ENCODE data around the gene KIF3A.

Gene KIF3A

DNA sequence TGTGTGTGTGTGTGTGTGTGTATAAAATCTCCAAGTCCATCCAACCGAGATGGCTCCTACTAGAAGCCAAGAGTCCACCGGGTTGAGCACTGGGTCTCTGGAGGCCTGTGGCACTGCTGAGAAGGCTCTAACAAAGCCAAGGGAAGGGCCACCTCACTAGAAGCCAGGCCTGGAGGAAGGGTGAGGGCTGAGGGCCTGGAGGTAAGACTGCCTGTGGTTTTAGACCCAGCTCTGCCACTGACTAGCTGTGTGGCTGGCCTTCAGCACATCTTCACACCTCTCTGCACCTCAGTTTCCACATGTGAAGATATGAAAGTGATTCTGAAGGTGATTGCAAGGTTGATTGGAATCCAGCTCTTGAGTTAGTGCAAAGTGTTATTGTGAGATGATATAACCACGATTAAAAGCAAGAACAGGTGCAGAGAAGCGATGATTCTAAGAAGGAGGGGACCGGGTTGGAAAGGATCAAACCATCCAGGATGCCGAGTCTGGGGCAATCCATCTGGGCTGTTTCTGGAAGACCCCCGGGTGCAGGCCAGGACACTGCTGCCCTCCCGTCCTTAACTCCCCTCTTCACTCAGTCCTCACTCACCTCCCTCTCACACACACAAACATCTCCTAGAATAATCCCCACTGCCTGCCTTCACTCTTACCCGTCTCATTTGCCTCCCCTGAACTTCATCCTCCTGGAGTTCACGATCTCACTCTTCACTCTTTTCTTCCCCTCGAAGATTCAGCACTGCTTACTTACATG lies 61.2 kb downstream of the KIF3A start:
- no peak for DNase-seq

DNA sequence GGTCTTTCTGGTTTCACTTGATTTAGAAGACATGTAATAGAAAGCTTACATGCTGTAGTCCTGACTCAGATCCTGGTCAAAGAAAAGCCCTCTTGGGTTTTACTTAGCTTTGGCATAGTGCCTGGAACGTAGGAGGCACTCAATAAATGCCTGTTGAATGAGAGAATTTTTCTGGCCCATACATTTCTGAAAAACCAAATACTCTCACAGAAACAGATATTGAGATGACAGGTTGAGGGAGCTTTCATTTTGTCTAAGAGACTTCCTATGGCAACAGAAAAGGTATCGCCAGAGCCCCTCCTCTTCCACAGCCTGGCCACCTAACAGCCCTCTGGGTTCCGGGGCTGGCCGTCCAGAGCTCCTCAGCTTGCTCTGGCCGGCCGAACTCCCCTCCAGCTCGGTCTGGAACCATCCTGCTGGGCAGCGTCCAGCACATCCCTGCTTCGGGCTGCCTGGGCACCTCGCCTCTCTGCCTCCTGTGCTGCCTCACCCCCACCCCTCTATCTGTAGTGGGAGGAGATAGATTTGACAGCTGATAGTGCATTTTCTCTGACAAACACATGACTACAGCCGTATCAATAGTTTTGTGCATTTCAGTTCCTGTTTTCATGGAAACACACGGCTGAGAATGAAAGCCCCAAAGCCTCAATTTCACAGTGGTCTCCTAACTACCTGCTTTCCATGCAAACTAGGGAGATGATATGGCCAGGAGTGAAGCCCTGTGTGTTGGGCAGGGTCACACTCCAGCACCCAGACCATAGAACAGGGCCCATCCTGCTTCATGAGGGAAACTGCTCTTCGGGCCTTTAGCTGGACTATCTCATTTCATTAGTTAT lies 62.5 kb downstream of the KIF3A start:
- no peak for DNase-seq

GRCh38 chr5:132673939-132674630 lies 63.3 kb downstream of the KIF3A start, which contains the start of gene IL4:
Gene IL4 (plus strand): TSS chr5:132673989. CDS start chr5:132674051, 62 bp downstream.
- no peak for DNase-seq

DNA sequence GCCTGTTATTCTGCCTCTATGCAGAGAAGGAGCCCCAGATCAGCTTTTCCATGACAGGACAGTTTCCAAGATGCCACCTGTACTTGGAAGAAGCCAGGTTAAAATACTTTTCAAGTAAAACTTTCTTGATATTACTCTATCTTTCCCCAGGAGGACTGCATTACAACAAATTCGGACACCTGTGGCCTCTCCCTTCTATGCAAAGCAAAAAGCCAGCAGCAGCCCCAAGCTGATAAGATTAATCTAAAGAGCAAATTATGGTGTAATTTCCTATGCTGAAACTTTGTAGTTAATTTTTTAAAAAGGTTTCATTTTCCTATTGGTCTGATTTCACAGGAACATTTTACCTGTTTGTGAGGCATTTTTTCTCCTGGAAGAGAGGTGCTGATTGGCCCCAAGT lies 63.9 kb downstream of the KIF3A start:
- DNase-seq: no peak

DNA sequence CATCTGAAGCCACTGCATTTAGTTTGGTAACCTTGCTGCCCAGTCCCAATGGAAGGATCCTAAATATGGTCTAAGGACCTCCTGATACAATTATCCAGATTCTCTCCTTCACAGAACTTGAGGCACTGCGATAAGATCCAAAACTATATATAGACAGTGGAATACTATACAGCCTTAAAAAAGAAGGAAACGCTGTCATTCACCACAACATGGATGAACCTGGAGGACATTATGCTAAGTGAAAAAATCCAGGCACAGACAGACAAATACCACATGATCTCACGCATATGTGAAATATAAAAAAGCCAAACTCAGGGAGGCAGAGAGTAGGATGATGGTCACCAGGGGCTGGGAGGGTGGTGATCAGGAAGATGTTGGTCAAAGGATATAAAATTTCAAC lies 66.3 kb downstream of the KIF3A start:
- no peak for DNase-seq

GRCh38 chr5:132669966-132670882 lies 67.1 kb downstream of the KIF3A start:
- DNase-seq: no peak

- no peak for DNase-seq
Observed at GRCh38 chr5:132669455-132669820, 67.9 kb downstream of the KIF3A start.

- DNase-seq: no peak
Observed at GRCh38 chr5:132668706-132669454, 68.5 kb downstream of the KIF3A start.

DNA sequence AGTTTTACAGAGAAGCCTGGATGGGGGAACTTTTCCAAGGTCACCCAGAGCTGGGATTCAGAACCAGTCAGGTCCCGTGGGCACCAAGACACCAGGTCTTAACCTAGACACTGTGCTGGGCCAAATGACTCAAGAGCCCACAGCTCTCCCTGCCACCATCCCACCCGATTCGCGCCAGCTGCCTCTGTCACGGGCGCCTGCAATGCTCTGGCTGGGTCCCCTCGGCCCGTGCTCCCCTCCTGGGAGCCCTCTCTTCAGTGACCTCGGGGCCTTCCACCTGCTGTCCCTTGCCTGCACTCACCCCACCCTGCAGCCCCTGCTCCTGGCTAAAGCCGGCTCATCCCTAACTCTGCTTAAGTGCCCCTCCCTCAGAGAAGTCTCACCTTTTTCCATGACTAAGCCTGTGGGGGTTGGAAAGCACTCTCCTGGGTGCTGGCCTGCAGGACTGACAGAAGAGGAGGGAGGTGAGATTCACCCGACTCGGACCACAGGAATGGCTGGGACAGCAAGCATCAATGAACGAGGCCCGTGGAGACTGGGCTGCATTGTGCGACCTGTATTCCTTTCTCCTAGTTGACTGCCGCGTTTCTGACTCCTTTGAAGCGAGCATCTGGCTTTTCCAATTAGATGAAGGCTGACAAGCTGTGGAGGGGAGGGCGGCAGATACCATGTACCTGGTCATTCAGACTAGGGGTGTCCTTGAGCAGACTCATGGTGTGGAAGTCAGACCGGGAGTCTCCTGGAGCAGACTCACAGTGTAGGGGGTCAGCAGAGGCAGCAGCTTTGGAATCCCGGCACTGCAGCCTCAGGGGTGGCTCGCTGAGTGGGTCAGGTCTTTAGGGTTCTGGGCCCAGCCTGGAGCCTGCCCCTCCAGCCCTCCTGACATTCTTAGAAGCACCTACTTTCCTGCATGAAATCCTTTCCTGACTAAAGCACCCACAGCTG lies 69.3 kb downstream of the KIF3A start:
- no peak for DNase-seq

DNA sequence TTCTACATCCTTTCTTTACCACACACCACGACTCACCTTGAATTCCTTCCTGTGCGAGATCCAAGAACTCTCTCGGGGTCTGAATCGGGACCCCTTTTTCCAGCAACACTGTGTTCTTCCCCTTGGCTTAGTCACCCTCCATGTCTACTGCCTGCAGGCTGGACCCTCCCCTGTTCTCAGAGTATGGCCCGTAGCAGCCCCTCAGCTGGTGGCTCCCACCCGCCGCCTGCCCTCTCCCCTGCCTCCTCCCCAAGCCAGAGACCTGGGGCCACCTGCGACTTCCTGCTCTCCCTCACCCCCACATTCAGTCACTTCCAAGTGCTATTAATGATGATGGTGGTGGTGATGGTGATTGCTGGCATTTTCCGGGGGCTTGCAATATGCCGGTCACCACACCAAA lies 70.0 kb downstream of the KIF3A start:
- no peak for DNase-seq

GRCh38 chr5:132666310-132667123 lies 70.8 kb downstream of the KIF3A start:
- no peak for DNase-seq

- DNase-seq: no peak
Observed at GRCh38 chr5:132665574-132666080, 71.7 kb downstream of the KIF3A start.

- no peak for DNase-seq
Observed at GRCh38 chr5:132664696-132665209, 72.6 kb downstream of the KIF3A start.

DNA sequence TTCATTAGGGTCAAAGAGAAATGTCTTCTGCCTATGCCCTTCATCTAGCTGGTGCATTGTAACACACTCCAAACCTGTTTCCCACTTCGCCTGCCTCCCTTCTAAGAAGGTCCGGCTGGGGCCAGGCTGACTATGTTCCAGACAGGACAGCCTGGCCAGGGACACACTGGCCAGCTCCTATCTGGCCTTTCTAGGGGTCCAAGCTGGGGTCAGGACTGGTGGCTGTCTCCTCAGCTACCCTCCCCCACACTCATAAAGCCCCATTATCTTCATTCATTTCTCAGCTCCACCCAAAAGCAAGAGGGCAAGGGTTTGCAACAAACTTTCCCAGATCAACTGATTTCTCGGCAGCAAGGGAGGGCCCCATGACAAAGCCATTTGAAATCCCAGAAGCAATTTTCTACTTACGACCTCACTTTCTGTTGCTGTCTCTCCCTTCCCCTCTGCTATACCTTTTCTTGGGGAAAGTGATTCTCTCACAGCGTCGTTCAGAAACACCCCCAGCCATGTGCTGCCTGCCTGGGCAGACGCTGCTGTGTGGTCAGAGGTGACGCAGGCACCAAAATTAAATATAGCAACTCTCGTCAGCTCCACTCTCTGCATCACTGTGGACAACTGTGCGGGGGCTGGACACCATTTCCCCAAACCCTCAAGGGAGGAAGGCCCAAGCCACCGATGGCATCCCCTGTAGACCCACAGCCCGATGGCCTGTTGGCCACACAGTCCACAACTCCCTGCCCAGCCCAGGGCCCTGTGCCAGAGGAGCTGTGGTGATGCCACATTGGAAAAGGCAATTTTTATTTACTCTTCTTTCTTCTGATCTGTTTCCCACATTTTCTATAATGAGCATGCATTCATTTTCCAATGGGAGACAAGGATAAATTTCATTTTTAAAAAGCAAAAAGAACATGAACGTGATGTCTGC lies 73.3 kb downstream of the KIF3A start:
- DNase-seq: no peak

DNA sequence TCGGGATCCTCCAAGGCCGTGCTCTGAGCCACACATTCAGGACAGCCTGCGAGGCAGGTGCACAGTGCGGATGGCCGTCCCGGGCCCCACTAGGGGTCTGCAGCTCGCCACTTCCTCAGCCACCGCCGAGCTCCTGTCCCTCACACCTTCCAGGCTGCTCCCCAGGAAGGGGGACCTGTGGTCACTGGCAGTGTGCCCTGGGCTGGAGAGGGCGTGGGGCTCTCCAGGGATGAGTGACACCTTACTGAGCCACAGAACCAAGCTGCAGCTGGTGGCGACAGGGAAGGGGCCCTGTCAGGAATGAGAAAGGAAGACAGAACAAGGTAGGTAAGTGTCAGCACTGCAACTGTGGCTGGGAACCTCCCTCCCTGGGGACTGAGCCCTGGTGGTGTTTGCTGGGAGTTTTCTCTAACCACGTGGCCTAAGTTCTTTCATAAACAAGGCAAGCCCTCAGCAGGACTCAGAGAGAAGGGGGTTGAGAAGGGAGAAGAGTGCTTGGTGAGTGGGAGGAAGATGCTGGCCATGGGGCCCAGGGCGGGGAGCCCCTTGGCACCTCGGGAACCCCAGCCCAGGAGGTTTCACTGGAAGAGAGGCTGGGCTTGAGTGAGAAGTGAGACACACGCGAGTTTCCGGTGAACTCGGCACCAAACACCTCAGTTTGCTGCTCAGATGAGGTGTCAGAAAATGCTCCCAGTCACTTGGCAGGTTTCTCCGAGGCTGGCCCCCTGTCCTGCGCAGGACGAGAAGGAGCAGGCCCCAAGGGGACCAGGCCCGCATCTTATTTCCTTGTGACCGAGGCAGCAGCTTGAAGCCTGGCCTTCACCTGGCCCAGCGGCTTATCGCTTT lies 74.2 kb downstream of the KIF3A start:
- peak; percentile 76 for DNase-seq

DNA sequence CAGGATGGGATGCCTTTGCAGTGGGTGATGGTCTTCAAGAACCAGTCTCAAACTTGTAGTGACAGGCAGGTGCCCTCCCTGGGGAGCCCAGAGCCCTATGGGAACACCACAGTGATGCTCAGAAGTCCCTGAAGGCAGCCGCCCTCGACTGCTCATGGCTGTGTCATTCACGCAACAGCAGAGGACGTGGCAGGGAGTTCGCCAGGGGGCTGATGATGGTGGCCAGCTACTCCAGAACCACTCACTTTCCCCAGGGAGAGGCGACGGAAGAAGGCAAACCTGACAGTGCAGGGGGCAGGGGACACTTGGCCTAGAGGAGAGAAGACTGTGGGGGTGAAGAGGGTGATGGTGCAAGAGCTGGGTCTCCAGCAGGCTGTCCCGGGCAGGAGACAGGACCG lies 75.3 kb downstream of the KIF3A start:
- DNase-seq: no peak

Data from activated CD4-positive, alpha-beta T cell treated with anti-CD3 and anti-CD28 coated beads for 48 hours (primary cell).